Measurements from ENCODE around the gene SPECC1.
A peak's percentile ranks its signal among the peaks of the same experiment; 100 is the strongest.

SPECC1 gene

DNA sequence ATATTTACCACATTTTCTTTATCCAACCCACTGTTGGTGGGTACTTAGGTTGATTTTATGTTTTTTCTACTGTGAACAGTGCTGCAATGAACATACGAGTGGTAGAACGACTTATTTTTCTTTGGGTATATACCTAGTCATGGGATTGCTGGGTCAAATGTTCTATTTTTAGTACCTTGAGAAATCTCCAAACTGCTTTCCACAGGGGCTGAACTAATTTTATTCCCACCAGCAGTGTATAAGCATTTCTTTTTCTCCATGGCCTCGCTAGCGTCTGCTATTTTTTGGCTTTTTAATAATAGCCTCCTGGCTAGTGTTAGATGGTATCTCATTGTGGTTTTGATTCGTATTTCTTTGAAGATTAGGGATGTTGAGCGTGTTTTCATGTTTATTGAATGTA lies 255.8 kb downstream of the SPECC1 start:
- Histone ChIP-seq H3K23ac (ENCODE audit: low read length in 2 of 2) (no peak overlapping the region), H3K27me3 (ENCODE audit: control insufficient read depth in 1 of 2, insufficient read depth in 1 of 2, low read length in 2 of 2) (no peaks in the 10 kb centered on the region), H3K9ac (ENCODE audit: low read length) (no peak overlapping the region), H2BK15ac (ENCODE audit: low read depth, poor library complexity, severe bottlenecking) (no peak overlapping the region), H3K18ac (ENCODE audit: low read depth in 1 of 2, low read length in 2 of 2) (no peak overlapping the region), H4K91ac (ENCODE audit: low read length) (no peak overlapping the region), H4K8ac (ENCODE audit: low read length) (no peak overlapping the region), H3K4ac (ENCODE audit: low read depth in 1 of 2, low read length in 2 of 2) (no peak overlapping the region), H3K36me3 (ENCODE audit: control insufficient read depth in 1 of 2, insufficient read depth in 2 of 2, low read depth in 1 of 2, low read length in 2 of 2) (peaks cover 0 to 19% of the 10 kb centered on the region in 2 experiments), H3K79me1 (replicated peaks; ENCODE audit: low read length, poor library complexity, severe bottlenecking) (peaks cover 16% of the 10 kb centered on the region), H2AK5ac (ENCODE audit: low read length, severe bottlenecking) (no peak overlapping the region), H3K9me3 (ENCODE audit: control insufficient read depth, low read length) (no peaks in the 10 kb centered on the region), H2AFZ (ENCODE audit: low read depth, low read length) (no peak overlapping the region), H3K4me3 (ENCODE audit: insufficient read depth in 1 of 2, low read depth in 1 of 2, low read length in 2 of 2) (no peak overlapping the region), H3K4me2 (ENCODE audit: low read length, poor library complexity, severe bottlenecking) (no peak overlapping the region), H2BK12ac (ENCODE audit: low read length in 2 of 2) (no peak overlapping the region), H3K14ac (ENCODE audit: low read length in 2 of 2) (no peak overlapping the region), H3K27ac (ENCODE audit: low read length, poor library complexity, severe bottlenecking) (no peak overlapping the region), H2BK120ac (ENCODE audit: low read depth, low read length) (no peak overlapping the region), H3K4me1 (ENCODE audit: control insufficient read depth, insufficient read depth, low read depth, low read length) (peaks cover 8% of the 10 kb centered on the region), H2BK5ac (ENCODE audit: low read depth, low read length, poor library complexity, severe bottlenecking) (no peak overlapping the region)
- 97% methylated on average over 6 of the region's 6 CpGs for WGBS
- DNase-seq: no peak

DNA sequence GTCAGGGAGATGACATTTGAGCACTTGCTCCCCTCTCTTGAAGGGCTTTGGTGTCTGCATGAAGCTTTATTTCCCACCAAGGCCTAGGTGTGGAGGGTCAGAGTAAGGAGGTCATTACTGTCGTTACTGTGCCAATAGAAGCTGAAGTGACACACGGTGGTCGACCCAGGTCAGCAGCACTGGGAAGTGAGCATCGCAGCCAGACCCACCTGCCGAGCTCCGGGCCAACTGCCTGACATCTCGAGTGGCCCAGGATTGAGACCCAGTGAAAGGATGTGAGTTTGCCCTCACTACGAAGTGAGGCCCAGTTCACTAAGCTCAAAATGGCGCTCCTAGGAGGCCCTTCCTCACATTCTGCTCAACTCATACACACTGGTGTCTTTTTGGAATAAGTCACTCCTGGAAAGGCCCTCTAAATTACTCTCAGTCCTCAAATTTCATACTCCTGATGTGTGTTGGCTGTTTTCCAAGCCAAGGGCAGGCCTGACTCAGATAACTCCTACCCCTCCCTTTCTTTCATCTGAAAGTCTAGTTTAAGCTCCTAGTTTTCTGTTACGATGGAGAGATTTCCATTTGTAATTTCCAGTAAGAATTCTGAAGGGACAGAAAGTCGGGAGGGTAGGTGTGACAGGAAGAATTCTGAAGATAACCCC lies 257.8 kb downstream of the SPECC1 start:
- Histone ChIP-seq H3K4me1 (ENCODE audit: control insufficient read depth, insufficient read depth, low read depth, low read length) (peaks cover 9% of the 10 kb centered on the region), H3K9me3 (ENCODE audit: control insufficient read depth, low read length) (no peaks in the 10 kb centered on the region), H4K8ac (ENCODE audit: low read length) (no peak overlapping the region), H3K14ac (ENCODE audit: low read length in 2 of 2) (no peak overlapping the region), H3K4me2 (ENCODE audit: low read length, poor library complexity, severe bottlenecking) (no peak overlapping the region), H2BK12ac (ENCODE audit: low read length in 2 of 2) (no peak overlapping the region), H2BK5ac (ENCODE audit: low read depth, low read length, poor library complexity, severe bottlenecking) (no peak overlapping the region), H4K91ac (ENCODE audit: low read length) (no peak overlapping the region), H3K27me3 (ENCODE audit: control insufficient read depth in 1 of 2, insufficient read depth in 1 of 2, low read length in 2 of 2) (no peaks in the 10 kb centered on the region), H2AK5ac (ENCODE audit: low read length, severe bottlenecking) (no peak overlapping the region), H2BK15ac (ENCODE audit: low read depth, poor library complexity, severe bottlenecking) (no peak overlapping the region), H3K4me3 (ENCODE audit: insufficient read depth in 1 of 2, low read depth in 1 of 2, low read length in 2 of 2) (no peak overlapping the region), H3K79me1 (replicated peaks; ENCODE audit: low read length, poor library complexity, severe bottlenecking) (peaks cover 17% of the 10 kb centered on the region), H3K36me3 (ENCODE audit: control insufficient read depth in 1 of 2, insufficient read depth in 2 of 2, low read depth in 1 of 2, low read length in 2 of 2) (peaks cover 0 to 14% of the 10 kb centered on the region in 2 experiments), H3K4ac (ENCODE audit: low read depth in 1 of 2, low read length in 2 of 2) (no peak overlapping the region), H2AFZ (ENCODE audit: low read depth, low read length) (no peak overlapping the region), H3K9ac (ENCODE audit: low read length) (no peak overlapping the region), H3K27ac (ENCODE audit: low read length, poor library complexity, severe bottlenecking) (no peak overlapping the region), H3K18ac (ENCODE audit: low read depth in 1 of 2, low read length in 2 of 2) (no peak overlapping the region), H3K23ac (ENCODE audit: low read length in 2 of 2) (no peak overlapping the region), H2BK120ac (ENCODE audit: low read depth, low read length) (no peak overlapping the region)
- WGBS: 97% methylated on average over 9 of the region's 11 CpGs
- no peak for DNase-seq

GRCh38 chr17:20267459-20267842 lies 258.3 kb downstream of the SPECC1 start:
- no peak overlapping the region for H3K4me2 ChIP-seq (ENCODE audit: low read length, poor library complexity, severe bottlenecking)
- peaks cover 0 to 14% of the 10 kb centered on the region in 2 experiments for H3K36me3 ChIP-seq (ENCODE audit: control insufficient read depth in 1 of 2, insufficient read depth in 2 of 2, low read depth in 1 of 2, low read length in 2 of 2)
- H2BK15ac ChIP-seq (ENCODE audit: low read depth, poor library complexity, severe bottlenecking): peak overlapping the region; percentile 12
- no peak overlapping the region for H3K18ac ChIP-seq (ENCODE audit: low read depth in 1 of 2, low read length in 2 of 2)
- no peaks in the 10 kb centered on the region for H3K9me3 ChIP-seq (ENCODE audit: control insufficient read depth, low read length)
- no peak overlapping the region for H2AK5ac ChIP-seq (ENCODE audit: low read length, severe bottlenecking)
- no peak overlapping the region for H2AFZ ChIP-seq (ENCODE audit: low read depth, low read length)
- no peak overlapping the region for H3K14ac ChIP-seq (ENCODE audit: low read length in 2 of 2)
- H2BK120ac ChIP-seq (ENCODE audit: low read depth, low read length): no peak overlapping the region
- H4K91ac ChIP-seq (ENCODE audit: low read length): no peak overlapping the region
- no peak for DNase-seq
- H3K27ac ChIP-seq (ENCODE audit: low read length, poor library complexity, severe bottlenecking): no peak overlapping the region
- H3K79me1 ChIP-seq (replicated peaks; ENCODE audit: low read length, poor library complexity, severe bottlenecking): peaks cover 17% of the 10 kb centered on the region
- H2BK12ac ChIP-seq (ENCODE audit: low read length in 2 of 2): no peak overlapping the region
- H3K23ac ChIP-seq (ENCODE audit: low read length in 2 of 2): no peak overlapping the region
- peaks cover 9% of the 10 kb centered on the region for H3K4me1 ChIP-seq (ENCODE audit: control insufficient read depth, insufficient read depth, low read depth, low read length)
- H2BK5ac ChIP-seq (ENCODE audit: low read depth, low read length, poor library complexity, severe bottlenecking): no peak overlapping the region
- H4K8ac ChIP-seq (ENCODE audit: low read length): no peak overlapping the region
- WGBS: 81% methylated on average over 3 of the region's 3 CpGs
- H3K27me3 ChIP-seq (ENCODE audit: control insufficient read depth in 1 of 2, insufficient read depth in 1 of 2, low read length in 2 of 2): no peaks in the 10 kb centered on the region
- H3K4ac ChIP-seq (ENCODE audit: low read depth in 1 of 2, low read length in 2 of 2): no peak overlapping the region
- no peak overlapping the region for H3K9ac ChIP-seq (ENCODE audit: low read length)
- H3K4me3 ChIP-seq (ENCODE audit: insufficient read depth in 1 of 2, low read depth in 1 of 2, low read length in 2 of 2): no peak overlapping the region

- WGBS: 93% methylated on average over 3 of the region's 3 CpGs
- H3K14ac ChIP-seq (ENCODE audit: low read length in 2 of 2): no peak overlapping the region
- H3K18ac ChIP-seq (ENCODE audit: low read depth in 1 of 2, low read length in 2 of 2): no peak overlapping the region
- H3K4ac ChIP-seq (ENCODE audit: low read depth in 1 of 2, low read length in 2 of 2): no peak overlapping the region
- H3K79me1 ChIP-seq (replicated peaks; ENCODE audit: low read length, poor library complexity, severe bottlenecking): peaks cover 22% of the 10 kb centered on the region
- H3K9me3 ChIP-seq (ENCODE audit: control insufficient read depth, low read length): no peaks in the 10 kb centered on the region
- H3K23ac ChIP-seq (ENCODE audit: low read length in 2 of 2): no peak overlapping the region
- H4K91ac ChIP-seq (ENCODE audit: low read length): no peak overlapping the region
- DNase-seq: no peak
- no peak overlapping the region for H2AFZ ChIP-seq (ENCODE audit: low read depth, low read length)
- no peak overlapping the region for H3K27ac ChIP-seq (ENCODE audit: low read length, poor library complexity, severe bottlenecking)
- no peaks in the 10 kb centered on the region for H3K27me3 ChIP-seq (ENCODE audit: control insufficient read depth in 1 of 2, insufficient read depth in 1 of 2, low read length in 2 of 2)
- H2BK12ac ChIP-seq (ENCODE audit: low read length in 2 of 2): no peak overlapping the region
- no peak overlapping the region for H2AK5ac ChIP-seq (ENCODE audit: low read length, severe bottlenecking)
- H3K4me2 ChIP-seq (ENCODE audit: low read length, poor library complexity, severe bottlenecking): no peak overlapping the region
- H3K4me3 ChIP-seq (ENCODE audit: insufficient read depth in 1 of 2, low read depth in 1 of 2, low read length in 2 of 2): no peak overlapping the region
- H2BK15ac ChIP-seq (ENCODE audit: low read depth, poor library complexity, severe bottlenecking): no peak overlapping the region
- no peak overlapping the region for H4K8ac ChIP-seq (ENCODE audit: low read length)
- no peak overlapping the region for H2BK5ac ChIP-seq (ENCODE audit: low read depth, low read length, poor library complexity, severe bottlenecking)
- peaks cover 10% of the 10 kb centered on the region for H3K4me1 ChIP-seq (ENCODE audit: control insufficient read depth, insufficient read depth, low read depth, low read length)
- H2BK120ac ChIP-seq (ENCODE audit: low read depth, low read length): no peak overlapping the region
- H3K36me3 ChIP-seq (ENCODE audit: control insufficient read depth in 1 of 2, insufficient read depth in 2 of 2, low read depth in 1 of 2, low read length in 2 of 2): peaks cover 0 to 19% of the 10 kb centered on the region in 2 experiments
- H3K9ac ChIP-seq (ENCODE audit: low read length): no peak overlapping the region
These were observed 261.2 kb downstream of the SPECC1 start for GRCh38 chr17:20270369-20270768.

Measured in mesenchymal stem cell (in vitro differentiated cells and primary cell).